HUES6 (cell line): ENCODE measurements around the gene PLCH2.

Experiments
- H3K27ac ChIP-seq: 2 replicates; pipeline ENCODE4 v1.7.0; 2013; ENCODE audit warnings: low read depth, mild to moderate bottlenecking, low read length, inconsistent platforms
- H3K27me3 ChIP-seq: 2 replicates; pipeline ENCODE4 v1.6.1; 2013; ENCODE audit warnings: low read length; ENCODE audit not compliant: control insufficient read depth, insufficient read depth
- H3K36me3 ChIP-seq: 2 replicates; pipeline ENCODE4 v1.6.1; 2013; ENCODE audit warnings: low read length; ENCODE audit not compliant: control insufficient read depth, insufficient read depth
- H3K4me1 ChIP-seq: 2 replicates; pipeline ENCODE4 v1.6.1; 2013; ENCODE audit warnings: low read length; ENCODE audit not compliant: control insufficient read depth, insufficient read depth
- H3K4me3 ChIP-seq: 2 replicates; pipeline ENCODE4 v1.5.1; 2013; ENCODE audit warnings: low read depth, low read length
- H3K9ac ChIP-seq: one replicate; pipeline ENCODE4 v1.6.1; 2013; ENCODE audit warnings: mild to moderate bottlenecking, low read length
- H3K9me3 ChIP-seq: 2 replicates; pipeline ENCODE4 v1.6.1; 2013; ENCODE audit warnings: low read depth, low read length; ENCODE audit not compliant: control insufficient read depth, insufficient read depth

Gene PLCH2, protein sequence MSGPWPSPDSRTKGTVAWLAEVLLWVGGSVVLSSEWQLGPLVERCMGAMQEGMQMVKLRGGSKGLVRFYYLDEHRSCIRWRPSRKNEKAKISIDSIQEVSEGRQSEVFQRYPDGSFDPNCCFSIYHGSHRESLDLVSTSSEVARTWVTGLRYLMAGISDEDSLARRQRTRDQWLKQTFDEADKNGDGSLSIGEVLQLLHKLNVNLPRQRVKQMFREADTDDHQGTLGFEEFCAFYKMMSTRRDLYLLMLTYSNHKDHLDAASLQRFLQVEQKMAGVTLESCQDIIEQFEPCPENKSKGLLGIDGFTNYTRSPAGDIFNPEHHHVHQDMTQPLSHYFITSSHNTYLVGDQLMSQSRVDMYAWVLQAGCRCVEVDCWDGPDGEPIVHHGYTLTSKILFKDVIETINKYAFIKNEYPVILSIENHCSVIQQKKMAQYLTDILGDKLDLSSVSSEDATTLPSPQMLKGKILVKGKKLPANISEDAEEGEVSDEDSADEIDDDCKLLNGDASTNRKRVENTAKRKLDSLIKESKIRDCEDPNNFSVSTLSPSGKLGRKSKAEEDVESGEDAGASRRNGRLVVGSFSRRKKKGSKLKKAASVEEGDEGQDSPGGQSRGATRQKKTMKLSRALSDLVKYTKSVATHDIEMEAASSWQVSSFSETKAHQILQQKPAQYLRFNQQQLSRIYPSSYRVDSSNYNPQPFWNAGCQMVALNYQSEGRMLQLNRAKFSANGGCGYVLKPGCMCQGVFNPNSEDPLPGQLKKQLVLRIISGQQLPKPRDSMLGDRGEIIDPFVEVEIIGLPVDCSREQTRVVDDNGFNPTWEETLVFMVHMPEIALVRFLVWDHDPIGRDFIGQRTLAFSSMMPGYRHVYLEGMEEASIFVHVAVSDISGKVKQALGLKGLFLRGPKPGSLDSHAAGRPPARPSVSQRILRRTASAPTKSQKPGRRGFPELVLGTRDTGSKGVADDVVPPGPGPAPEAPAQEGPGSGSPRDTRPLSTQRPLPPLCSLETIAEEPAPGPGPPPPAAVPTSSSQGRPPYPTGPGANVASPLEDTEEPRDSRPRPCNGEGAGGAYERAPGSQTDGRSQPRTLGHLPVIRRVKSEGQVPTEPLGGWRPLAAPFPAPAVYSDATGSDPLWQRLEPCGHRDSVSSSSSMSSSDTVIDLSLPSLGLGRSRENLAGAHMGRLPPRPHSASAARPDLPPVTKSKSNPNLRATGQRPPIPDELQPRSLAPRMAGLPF (N-terminal part only)

DNA sequence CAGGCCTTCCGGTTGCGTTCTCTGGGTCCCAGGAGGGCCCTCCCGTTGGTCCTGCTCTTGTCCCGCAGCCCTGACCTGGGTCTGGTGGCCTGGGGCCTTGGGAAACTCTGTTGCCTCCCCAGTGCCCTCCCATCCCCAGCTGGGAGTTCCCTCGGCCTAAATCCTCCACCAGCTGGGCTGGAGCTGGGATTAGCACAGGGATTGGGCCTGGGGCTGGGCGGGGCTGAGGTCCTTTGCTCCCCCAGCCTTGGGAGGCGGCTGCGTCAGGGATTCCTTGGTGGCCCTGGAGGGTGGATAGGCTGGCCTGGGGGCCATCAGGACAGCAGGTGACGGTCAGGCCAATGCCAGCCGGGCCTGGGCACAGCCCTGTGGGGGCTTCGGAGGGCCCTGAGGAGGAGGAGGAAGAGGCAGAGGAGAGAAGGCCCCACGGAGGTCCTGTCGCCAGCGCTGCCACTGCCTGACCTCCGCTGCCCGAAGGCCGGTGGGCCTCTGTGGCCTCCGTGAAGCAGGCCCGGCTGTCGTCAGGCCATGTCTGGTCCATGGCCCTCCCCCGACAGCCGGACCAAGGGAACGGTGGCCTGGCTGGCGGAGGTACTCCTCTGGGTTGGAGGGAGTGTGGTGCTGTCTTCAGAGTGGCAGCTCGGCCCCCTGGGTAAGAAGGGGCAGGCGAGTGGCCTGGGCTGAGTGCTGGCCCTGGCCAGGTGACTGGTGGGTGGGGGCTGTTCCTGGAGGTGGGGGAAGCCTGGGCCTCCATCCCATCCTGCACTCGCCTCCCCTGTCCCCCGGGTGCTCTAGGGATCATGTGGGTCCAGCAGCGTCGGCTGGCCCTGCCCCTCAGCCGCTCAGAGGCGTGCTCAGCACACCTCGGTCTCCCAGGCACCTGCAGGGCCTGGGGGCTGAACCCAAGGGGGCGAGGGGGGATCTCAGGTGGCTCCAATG is at the start of gene PLCH2:
Gene PLCH2, plus strand, starts transcription at position 229 of the 939 bp plus-strand sequence. Its CDS starts 300 bp downstream, at position 529.
- H3K27ac ChIP-seq = no peak within 1 kb of the TSS
- no peaks in the 10 kb centered on the region; the same call in 1 of the 2 replicates for H3K27me3 ChIP-seq
- H3K4me1 ChIP-seq = peaks cover 9% of the 10 kb centered on the region; the same call in 1 of the 2 replicates
- no peaks in the 10 kb centered on the region for H3K9me3 ChIP-seq
- H3K36me3 ChIP-seq = no peaks in the 10 kb centered on the region
- peak within 1 kb of the TSS; percentile 19 for H3K9ac ChIP-seq
- H3K4me3 ChIP-seq = no peak within 1 kb of the TSS

DNA sequence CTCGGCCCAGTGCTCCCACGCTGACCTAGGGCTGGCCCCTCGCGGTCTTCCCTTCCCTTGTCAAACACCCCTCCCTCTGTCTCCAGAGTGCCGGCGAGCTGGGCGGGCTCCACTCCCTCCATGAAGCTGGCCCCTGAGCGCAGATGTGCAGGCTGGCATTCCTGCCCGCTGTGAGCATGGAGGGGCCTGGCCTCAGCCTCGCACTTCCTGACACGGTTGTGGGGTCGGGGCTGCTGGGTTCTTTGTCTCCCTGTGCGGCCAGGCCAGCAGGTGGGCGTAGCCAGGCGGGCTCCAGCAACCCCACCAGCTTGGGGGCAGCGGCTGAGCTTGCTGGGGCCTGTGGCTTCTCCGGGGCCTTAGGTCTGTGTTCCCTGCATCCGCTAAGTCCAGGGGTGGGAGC is 49.5 kb upstream of the PLCH2 start:
- no peak overlapping the region for H3K27ac ChIP-seq

DNA sequence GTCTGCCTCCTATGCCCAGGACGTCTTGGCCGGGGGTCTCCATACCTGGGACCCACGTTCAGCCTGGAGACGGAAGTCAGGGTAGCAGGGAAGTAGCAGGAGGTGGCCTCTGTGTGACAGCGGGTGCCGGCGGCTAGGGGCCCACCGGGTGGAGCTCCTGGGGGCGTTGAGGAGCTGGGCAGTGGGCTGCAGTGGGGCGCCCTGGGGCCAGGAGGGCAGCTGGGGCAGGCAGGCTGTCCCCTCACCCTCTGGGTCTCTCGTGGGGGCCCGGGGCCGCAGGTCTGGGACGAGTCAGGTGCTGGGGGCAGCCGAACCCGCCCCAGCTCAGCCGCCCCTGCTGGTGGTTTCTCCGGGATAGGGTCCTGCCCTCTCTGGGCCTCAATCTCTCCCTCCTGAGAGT is 49.0 kb upstream of the PLCH2 start:
- no peak overlapping the region for H3K27ac ChIP-seq
- H3K4me3 ChIP-seq = no peak overlapping the region

More for the DNA sequence above, 49.5 kb upstream of the PLCH2 start:
- H3K27me3 ChIP-seq = no peaks in the 10 kb centered on the region; the same call in 1 of the 2 replicates
- no peaks in the 10 kb centered on the region for H3K4me1 ChIP-seq
- H3K36me3 ChIP-seq = no peaks in the 10 kb centered on the region
- H3K4me3 ChIP-seq = no peak overlapping the region
- H3K9me3 ChIP-seq = peaks cover 25% of the 10 kb centered on the region
- H3K9ac ChIP-seq = no peak overlapping the region

DNA sequence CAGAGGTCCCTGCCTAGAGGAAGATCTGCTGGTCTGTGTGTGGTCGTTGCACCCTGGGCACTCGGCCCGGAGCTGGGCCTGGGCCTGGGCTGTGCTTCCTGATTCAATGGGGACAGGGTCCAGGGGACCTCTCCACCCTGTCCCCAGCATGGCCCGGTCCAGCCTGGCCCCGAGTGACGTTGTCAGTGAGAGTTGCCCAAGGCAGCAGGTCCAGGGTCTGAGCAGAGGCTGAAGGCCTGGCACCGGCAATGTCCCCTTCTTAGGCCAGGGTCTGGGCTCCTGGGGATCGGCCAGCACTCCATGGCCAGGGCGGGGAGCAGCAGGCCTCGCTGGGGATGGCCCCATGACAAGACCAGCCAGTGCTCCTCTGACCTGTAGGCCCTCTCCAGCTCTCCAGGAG is 48.1 kb upstream of the PLCH2 start:
- peaks cover 4% of the 10 kb centered on the region; the same call in 1 of the 2 replicates for H3K27me3 ChIP-seq
- H3K27ac ChIP-seq = no peak overlapping the region
- H3K9me3 ChIP-seq = peaks cover 25% of the 10 kb centered on the region
- no peaks in the 10 kb centered on the region for H3K4me1 ChIP-seq
- H3K36me3 ChIP-seq = no peaks in the 10 kb centered on the region
- H3K4me3 ChIP-seq = no peak overlapping the region
- no peak overlapping the region for H3K9ac ChIP-seq

More for the DNA sequence above, 49.0 kb upstream of the PLCH2 start:
- H3K4me1 ChIP-seq = no peaks in the 10 kb centered on the region
- no peaks in the 10 kb centered on the region for H3K36me3 ChIP-seq
- H3K27me3 ChIP-seq = no peaks in the 10 kb centered on the region; the same call in 1 of the 2 replicates
- peaks cover 25% of the 10 kb centered on the region for H3K9me3 ChIP-seq
- H3K9ac ChIP-seq = no peak overlapping the region

GRCh38 chr1:2428490-2428889 is 47.6 kb upstream of the PLCH2 start:
- no peak overlapping the region for H3K4me3 ChIP-seq
- H3K4me1 ChIP-seq = no peaks in the 10 kb centered on the region
- H3K9me3 ChIP-seq = peaks cover 21% of the 10 kb centered on the region
- H3K36me3 ChIP-seq = no peaks in the 10 kb centered on the region
- peaks cover 9% of the 10 kb centered on the region; the same call in 1 of the 2 replicates for H3K27me3 ChIP-seq
- no peak overlapping the region for H3K9ac ChIP-seq
- no peak overlapping the region for H3K27ac ChIP-seq

DNA sequence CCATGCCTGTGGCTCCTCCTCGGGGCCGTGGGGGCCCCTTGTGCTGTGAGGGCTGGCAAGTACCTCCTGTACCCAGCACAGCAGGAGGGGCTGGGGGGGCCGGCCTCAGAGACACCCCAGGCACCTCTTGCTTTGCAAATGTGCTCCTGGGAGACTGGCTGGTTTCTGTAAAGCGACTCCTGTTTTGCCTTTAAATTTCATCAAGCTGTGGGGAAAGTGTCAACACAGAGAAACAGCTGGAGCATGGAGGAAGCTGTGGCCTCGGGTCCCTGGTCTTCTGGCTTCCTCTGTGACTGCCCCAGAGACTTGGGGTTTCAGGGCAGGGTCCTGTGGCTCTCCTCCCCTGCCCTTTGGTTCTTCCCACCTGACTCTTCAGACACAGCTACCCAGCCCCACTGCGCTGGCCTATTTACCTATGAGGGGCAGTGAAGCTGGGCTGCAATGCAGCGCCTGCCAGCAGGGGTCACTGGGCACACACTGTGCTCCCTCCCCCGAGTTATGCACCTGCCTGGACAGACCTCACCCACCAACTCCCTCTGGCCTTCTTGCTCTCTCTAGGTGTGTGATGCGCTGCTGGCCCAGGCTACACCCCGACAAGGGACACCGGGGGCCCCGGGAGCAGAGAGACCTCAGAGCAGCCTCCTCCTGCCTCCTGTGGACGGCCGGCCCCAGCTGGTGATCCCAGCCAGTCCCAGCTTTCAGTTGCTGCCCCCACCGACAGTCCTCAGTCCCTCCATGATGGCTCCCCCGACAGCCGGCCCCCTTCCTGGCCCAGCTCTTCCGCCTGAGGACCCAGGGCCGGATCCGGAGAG is 46.1 kb upstream of the PLCH2 start:
- H3K27me3 ChIP-seq = peaks cover 23% of the 10 kb centered on the region; the same call in 1 of the 2 replicates

DNA sequence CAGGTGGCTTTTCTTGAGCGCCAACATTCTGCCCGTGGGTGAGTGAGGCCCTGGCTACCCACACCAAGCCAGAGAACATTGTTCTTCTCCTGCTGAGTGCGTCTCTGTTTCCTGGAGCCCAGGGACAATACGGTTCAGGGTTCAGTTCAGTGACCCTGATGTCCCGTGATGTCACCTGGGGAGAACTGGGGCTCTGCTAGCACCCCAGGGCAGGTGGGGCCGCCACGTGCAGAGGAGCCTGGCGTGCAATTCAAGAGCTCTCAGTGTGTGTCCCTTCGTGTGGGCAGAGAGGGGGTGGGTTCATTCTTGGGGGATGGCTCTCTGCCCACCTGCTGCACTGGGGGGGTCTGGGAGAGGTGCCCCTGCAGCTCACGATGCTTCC is 45.5 kb upstream of the PLCH2 start:
- H3K4me3 ChIP-seq = no peak overlapping the region
- H3K9me3 ChIP-seq = peaks cover 19% of the 10 kb centered on the region
- H3K9ac ChIP-seq = no peak overlapping the region
- H3K27ac ChIP-seq = no peak overlapping the region
- no peaks in the 10 kb centered on the region for H3K4me1 ChIP-seq
- H3K36me3 ChIP-seq = no peaks in the 10 kb centered on the region
- H3K27me3 ChIP-seq = peaks cover 28% of the 10 kb centered on the region; the same call in 1 of the 2 replicates

More for the DNA sequence above, 46.1 kb upstream of the PLCH2 start:
- Histone ChIP-seq H3K27ac (no peak overlapping the region), H3K9ac (no peak overlapping the region), H3K4me3 (no peak overlapping the region), H3K9me3 (peaks cover 19% of the 10 kb centered on the region), H3K36me3 (no peaks in the 10 kb centered on the region), H3K4me1 (no peaks in the 10 kb centered on the region)

- Histone ChIP-seq H3K9me3 (peaks cover 19% of the 10 kb centered on the region), H3K9ac (no peak overlapping the region), H3K4me3 (no peak overlapping the region), H3K4me1 (no peaks in the 10 kb centered on the region), H3K36me3 (no peaks in the 10 kb centered on the region), H3K27me3 (peaks cover 32% of the 10 kb centered on the region; the same call in 1 of the 2 replicates), H3K27ac (no peak overlapping the region)
Observed at GRCh38 chr1:2431103-2431502, 45.0 kb upstream of the PLCH2 start.

DNA sequence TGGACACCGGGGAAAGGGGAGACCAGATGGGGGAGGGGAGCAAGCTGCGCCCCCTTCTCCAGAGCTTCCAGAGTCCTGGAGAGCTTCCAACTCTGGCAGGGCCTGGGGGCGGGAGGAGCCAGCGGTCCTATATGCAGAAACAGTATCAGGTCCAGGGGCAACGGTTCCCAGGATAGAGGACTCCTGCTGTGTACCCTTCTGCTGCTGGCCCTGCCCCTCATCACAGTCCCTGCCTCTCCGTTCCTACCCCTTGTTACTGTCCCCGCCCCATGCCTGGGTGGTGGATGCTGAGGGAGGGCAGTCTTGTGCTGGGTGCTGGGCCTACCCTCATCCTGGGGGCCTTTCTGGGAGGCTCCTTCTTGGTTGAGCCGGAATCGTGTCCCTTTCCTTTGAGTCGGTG is 44.6 kb upstream of the PLCH2 start:
- Histone ChIP-seq H3K9me3 (peaks cover 19% of the 10 kb centered on the region), H3K27ac (no peak overlapping the region), H3K4me3 (no peak overlapping the region), H3K4me1 (no peaks in the 10 kb centered on the region), H3K36me3 (no peaks in the 10 kb centered on the region), H3K9ac (no peak overlapping the region), H3K27me3 (peaks cover 33% of the 10 kb centered on the region; the same call in 1 of the 2 replicates)
